NCI-H526 treated with DMSO at 0.1 percent for 48 hours (cell line): ENCODE data around the gene RFX3.
A peak's percentile ranks its signal among the peaks of the same experiment; 100 is the strongest.

Experiments
- DNase-seq: peaks from one replicate; lab custom pipeline; 2025; lab: John Stamatoyannopoulos, UW

The RFX3 gene

GRCh38 chr9:3433754-3434153 is 92.0 kb downstream of the RFX3 start:
- DNase-seq, result no peak

GRCh38 chr9:3433066-3433465 is 92.7 kb downstream of the RFX3 start:
- no peak for DNase-seq

- DNase-seq, result no peak
These were observed 93.9 kb downstream of the RFX3 start for GRCh38 chr9:3431890-3432289.

- DNase-seq, result no peak
These were observed 105.9 kb downstream of the RFX3 start for GRCh38 chr9:3419893-3420292.

- no peak for DNase-seq
These were observed 109.9 kb downstream of the RFX3 start for GRCh38 chr9:3415906-3416305.

- no peak for DNase-seq
These were observed 111.8 kb downstream of the RFX3 start for GRCh38 chr9:3413984-3414383.

- DNase-seq, result no peak
These were observed 115.3 kb downstream of the RFX3 start for GRCh38 chr9:3410461-3410860.

GRCh38 chr9:3409453-3409852 is 116.3 kb downstream of the RFX3 start:
- no peak for DNase-seq

GRCh38 chr9:3403315-3403714 is 122.5 kb downstream of the RFX3 start:
- DNase-seq, result peak; percentile 18

- DNase-seq, result peak; percentile 98
These were observed 124.4 kb downstream of the RFX3 start for GRCh38 chr9:3401221-3401954.

- no peak for DNase-seq
These were observed 127.6 kb downstream of the RFX3 start for GRCh38 chr9:3398232-3398648.

GRCh38 chr9:3397766-3398165 is 128.0 kb downstream of the RFX3 start:
- no peak for DNase-seq

- DNase-seq, result no peak
These were observed 134.4 kb downstream of the RFX3 start for GRCh38 chr9:3391414-3391813.

GRCh38 chr9:3386753-3387152 is 139.0 kb downstream of the RFX3 start:
- DNase-seq, result no peak

GRCh38 chr9:3385871-3386270 is 139.9 kb downstream of the RFX3 start:
- no peak for DNase-seq

GRCh38 chr9:3371842-3372241 is 154.0 kb downstream of the RFX3 start:
- DNase-seq, result no peak

- no peak for DNase-seq
These were observed 155.1 kb downstream of the RFX3 start for GRCh38 chr9:3370715-3371114.

- no peak for DNase-seq
These were observed 158.6 kb downstream of the RFX3 start for GRCh38 chr9:3367185-3367584.

- no peak for DNase-seq
These were observed 164.0 kb downstream of the RFX3 start for GRCh38 chr9:3361689-3362392.

- DNase-seq, result no peak
These were observed 164.7 kb downstream of the RFX3 start for GRCh38 chr9:3361116-3361515.

GRCh38 chr9:3360245-3360644 is 165.6 kb downstream of the RFX3 start:
- no peak for DNase-seq

GRCh38 chr9:3359778-3360177 is 166.0 kb downstream of the RFX3 start:
- DNase-seq, result no peak

- no peak for DNase-seq
These were observed 166.6 kb downstream of the RFX3 start for GRCh38 chr9:3359048-3359692.
